H9 (cell line): Measurements from ENCODE around the gene TGM2. TPM values are rescaled to one million over a fixed set of nuclear protein-coding genes. Genes with fewer than 3 reads are reported as not detected.
A peak's percentile ranks its signal among the peaks of the same experiment; 100 is the strongest.

Experiments
- DNase-seq: peaks from one replicate; pipeline ENCODE4 v3.0.0-alpha.2; 2017
- H2AFZ ChIP-seq: one replicate; pipeline ENCODE4 v1.6.1; 2013; ENCODE audit warnings: mild to moderate bottlenecking, low read length, control low read depth, moderate library complexity
- H2AK5ac ChIP-seq: 2 replicates; pipeline ENCODE4 v1.6.1; 2013; ENCODE audit warnings: low read length, control low read depth, mixed read lengths; ENCODE audit not compliant: insufficient read length
- H2BK120ac ChIP-seq: one replicate; pipeline ENCODE4 v1.6.1; 2013; ENCODE audit warnings: low read depth, mild to moderate bottlenecking, low read length, control low read depth, inconsistent platforms; ENCODE audit not compliant: poor library complexity, severe bottlenecking
- H2BK12ac ChIP-seq: 2 replicates; pipeline ENCODE4 v1.6.1; 2013; ENCODE audit warnings: low read length, control low read depth, mixed read lengths, low read depth; ENCODE audit not compliant: insufficient read length
- H2BK15ac ChIP-seq: 2 replicates; pipeline ENCODE4 v1.6.1; 2013; ENCODE audit warnings: low read depth, low read length, control low read depth
- H2BK20ac ChIP-seq: one replicate; pipeline ENCODE4 v1.6.1; 2013; ENCODE audit warnings: low read depth, mild to moderate bottlenecking, low read length, control low read depth, inconsistent platforms; ENCODE audit not compliant: poor library complexity, severe bottlenecking
- H2BK5ac ChIP-seq: 2 replicates; pipeline ENCODE4 v1.6.1; 2013; ENCODE audit warnings: low read length, control low read depth, mixed read lengths; ENCODE audit not compliant: insufficient read length
- H3K14ac ChIP-seq: 2 replicates; pipeline ENCODE4 v1.6.1; 2013; ENCODE audit warnings: low read length, control low read depth; ENCODE audit not compliant: insufficient read depth
- H3K18ac ChIP-seq: 2 replicates; pipeline ENCODE4 v1.6.1; 2013; ENCODE audit warnings: low read depth, mild to moderate bottlenecking, mixed read lengths, low read length, control low read depth; ENCODE audit not compliant: insufficient read length
- H3K23ac ChIP-seq: 2 replicates; pipeline ENCODE4 v1.6.1; 2013; ENCODE audit warnings: low read length, control low read depth, mixed read lengths, low read depth; ENCODE audit not compliant: insufficient read length
- H3K23me2 ChIP-seq: 2 replicates; pipeline ENCODE4 v1.6.1; 2013; ENCODE audit warnings: low read depth, mild to moderate bottlenecking, mixed read lengths, low read length, control low read depth; ENCODE audit not compliant: insufficient read length, poor library complexity, severe bottlenecking
- H3K27ac ChIP-seq: 2 replicates; pipeline ENCODE4 v1.5.1; 2013; ENCODE audit warnings: low read length, control low read depth, mixed read lengths, low read depth; ENCODE audit not compliant: insufficient read length
- H3K27me3 ChIP-seq: 2 replicates; pipeline ENCODE4 v1.6.1; 2013; ENCODE audit warnings: low read length, control low read depth, inconsistent platforms; ENCODE audit not compliant: insufficient read depth
- H3K4ac ChIP-seq: 2 replicates; pipeline ENCODE4 v1.6.1; 2013; ENCODE audit warnings: low read depth, mild to moderate bottlenecking, control low read depth, inconsistent platforms, low read length, moderate library complexity
- H3K4me1 ChIP-seq: 2 replicates; pipeline ENCODE4 v1.6.1; 2013; ENCODE audit warnings: low read length, control low read depth, inconsistent platforms; ENCODE audit not compliant: insufficient read depth
- H3K4me2 ChIP-seq: 2 replicates; pipeline ENCODE4 v1.6.1; 2013; ENCODE audit warnings: low read length, control low read depth, mixed read lengths; ENCODE audit not compliant: insufficient read length, insufficient read depth
- H3K56ac ChIP-seq: 2 replicates; pipeline ENCODE4 v1.6.1; 2013; ENCODE audit warnings: low read depth, mild to moderate bottlenecking, mixed read lengths, low read length, control low read depth; ENCODE audit not compliant: insufficient read length
- H3K79me1 ChIP-seq: 2 replicates; pipeline ENCODE4 v1.6.1; 2013; ENCODE audit warnings: low read depth, mild to moderate bottlenecking, moderate library complexity, low read length, control low read depth, inconsistent platforms; ENCODE audit not compliant: insufficient read depth, poor library complexity, severe bottlenecking
- H3K79me2 ChIP-seq: 2 replicates; pipeline ENCODE4 v1.6.1; 2013; ENCODE audit warnings: low read length, control low read depth, inconsistent platforms; ENCODE audit not compliant: insufficient read depth
- H3K9ac ChIP-seq: 2 replicates; pipeline ENCODE4 v1.6.1; 2013; ENCODE audit warnings: low read length, control low read depth, mixed read lengths; ENCODE audit not compliant: insufficient read length; ENCODE audit errors: extremely low read depth
- H3K9me3 ChIP-seq: one replicate; pipeline ENCODE4 v1.6.1; 2013; ENCODE audit warnings: low read depth, low read length, inconsistent platforms; ENCODE audit not compliant: control insufficient read depth
- H3T11ph ChIP-seq: one replicate; pipeline ENCODE4 v1.6.1; 2013; ENCODE audit warnings: mild to moderate bottlenecking, low read length, control low read depth, inconsistent platforms
- H4K20me1 ChIP-seq: one replicate; pipeline ENCODE4 v1.6.1; 2013; ENCODE audit not compliant: control insufficient read depth, insufficient read length, insufficient read depth
- H4K5ac ChIP-seq: 2 replicates; pipeline ENCODE4 v1.6.1; 2013; ENCODE audit warnings: low read depth, mild to moderate bottlenecking, mixed read lengths, low read length, control low read depth; ENCODE audit not compliant: insufficient read length
- H4K8ac ChIP-seq: replicated peaks from 2 replicates; pipeline ENCODE4 v1.6.1; 2013; ENCODE audit warnings: low read length, control low read depth, mixed read lengths, low read depth; ENCODE audit not compliant: insufficient read length
- H4K91ac ChIP-seq: 2 replicates; pipeline ENCODE4 v1.6.1; 2013; ENCODE audit warnings: low read depth, mild to moderate bottlenecking, moderate library complexity, mixed read lengths, low read length, control low read depth; ENCODE audit not compliant: insufficient read length
- H3K27ac Mint-ChIP-seq, 3 experiments: 2 replicates in 2 of 3; 3 replicates in 1 of 3; pipeline ENCODE4 v1.8.0; 2020 to 2021; ENCODE audit warnings: mixed read lengths in 3 of 3, mild to moderate bottlenecking in 1 of 3, moderate library complexity in 1 of 3
- H3K27me3 Mint-ChIP-seq: 2 replicates; pipeline ENCODE4 v1.8.0; 2021; ENCODE audit warnings: low read depth, mild to moderate bottlenecking, moderate library complexity, mixed read lengths
- H3K36me3 Mint-ChIP-seq, 3 experiments: 2 replicates in 2 of 3; 3 replicates in 1 of 3; pipeline ENCODE4 v1.8.0; 2020 to 2021; ENCODE audit warnings: low read depth in 3 of 3, mixed read lengths in 3 of 3; ENCODE audit not compliant: insufficient read depth in 1 of 3
- H3K4me1 Mint-ChIP-seq, 2 experiments: 2 replicates each; pipeline ENCODE4 v1.8.0; 2020; ENCODE audit warnings: mixed read lengths in 2 of 2
- H3K4me3 Mint-ChIP-seq, 2 experiments: 2 replicates in 1 of 2; 3 replicates in 1 of 2; pipeline ENCODE4 v1.8.0; 2020 to 2021; ENCODE audit warnings: mild to moderate bottlenecking in 2 of 2, mixed read lengths in 2 of 2, moderate library complexity in 1 of 2
- H3K9me3 Mint-ChIP-seq, 2 experiments: 2 replicates in 1 of 2; 3 replicates in 1 of 2; pipeline ENCODE4 v1.8.0; 2020; ENCODE audit warnings: mild to moderate bottlenecking in 2 of 2, mixed read lengths in 2 of 2, moderate library complexity in 1 of 2
- CTCF ChIP-seq: fragments of 200-600 bp; sonication (generic); conservative IDR thresholded peaks from 3 replicates; pipeline ENCODE4 v1.8.0; 2021; ENCODE audit warnings: antibody characterized with exemption, mild to moderate bottlenecking
- WGBS: extraction: QIAGEN DNeasy Blood & Tissue Kit; methylation state at CpG from one replicate; pipeline ENCODE4 v1.1.7; 2013; ENCODE audit warnings: missing lambda C conversion rate, low lambda C conversion rate, mixed read lengths; ENCODE audit not compliant: insufficient read length; ENCODE audit errors: extremely low coverage; 5-methylcytosine and 5-hydroxymethylcytosine counted together
- total RNA-seq: library from RNA; stranded (reverse); gene quantifications from 2 replicates; pipeline ENCODE4 v1.2.1, GENCODE V29; 2021

TGM2 gene
- total RNA-seq, 1 experiment from 2014 or later, result 1.1 TPM

- Histone ChIP-seq H3K18ac (no peak overlapping the region), H3K27me3 (no peaks in the 10 kb centered on the region), H4K8ac (no peak overlapping the region), H3K56ac (no peak overlapping the region), H3K9ac (no peak overlapping the region), H2BK5ac (no peak overlapping the region), H3K4me1 (no peaks in the 10 kb centered on the region; the same call in 1 of the 2 replicates), H3K23me2 (no peaks in the 10 kb centered on the region), H2BK15ac (no peak overlapping the region), H2AFZ (no peak overlapping the region), H3K23ac (no peak overlapping the region), H4K91ac (no peak overlapping the region), H2BK12ac (no peak overlapping the region), H4K5ac (no peak overlapping the region), H2AK5ac (no peak overlapping the region), H3K14ac (no peak overlapping the region), H3T11ph (no peak overlapping the region), H4K20me1 (no peaks in the 10 kb centered on the region), H3K9me3 (no peaks in the 10 kb centered on the region), H2BK20ac (no peak overlapping the region), H3K79me2 (no peaks in the 10 kb centered on the region), H3K79me1 (no peaks in the 10 kb centered on the region), H2BK120ac (no peak overlapping the region), H3K27ac (no peak overlapping the region), H3K4ac (no peak overlapping the region), H3K4me2 (no peak overlapping the region)
- TF ChIP-seq CTCF, result no peak
- no peaks in the 10 kb centered on the region for H3K27me3 Mint-ChIP-seq
- no CpG with 5 or more reads among the region's 4 CpGs for WGBS
- DNase-seq, result no peak
- peaks cover 5 to 6% of the 10 kb centered on the region in 2 experiments; a peak in 2 of 4 replicates for H3K4me1 Mint-ChIP-seq
- H3K27ac Mint-ChIP-seq, result 0 out of 7 replicates have a peak overlapping the region, but pooled peaks of 1 of the 3 experiments have one; percentile 17
- H3K36me3 Mint-ChIP-seq, result no peaks in the 10 kb centered on the region
- H3K9me3 Mint-ChIP-seq, result no peaks in the 10 kb centered on the region
- no peak overlapping the region for H3K4me3 Mint-ChIP-seq
Measured at GRCh38 chr20:38121741-38122140, 43.3 kb downstream of the TGM2 start.
